ENCODE results near the gene TUBA4A. TPM values are rescaled to one million over a fixed set of nuclear protein-coding genes. Genes with fewer than 3 reads are reported as not detected.

The TUBA4A gene
- total and polyA plus RNA-seq, 8 donors, result 24.1 to 84.0 (median 39.7) TPM

DNA sequence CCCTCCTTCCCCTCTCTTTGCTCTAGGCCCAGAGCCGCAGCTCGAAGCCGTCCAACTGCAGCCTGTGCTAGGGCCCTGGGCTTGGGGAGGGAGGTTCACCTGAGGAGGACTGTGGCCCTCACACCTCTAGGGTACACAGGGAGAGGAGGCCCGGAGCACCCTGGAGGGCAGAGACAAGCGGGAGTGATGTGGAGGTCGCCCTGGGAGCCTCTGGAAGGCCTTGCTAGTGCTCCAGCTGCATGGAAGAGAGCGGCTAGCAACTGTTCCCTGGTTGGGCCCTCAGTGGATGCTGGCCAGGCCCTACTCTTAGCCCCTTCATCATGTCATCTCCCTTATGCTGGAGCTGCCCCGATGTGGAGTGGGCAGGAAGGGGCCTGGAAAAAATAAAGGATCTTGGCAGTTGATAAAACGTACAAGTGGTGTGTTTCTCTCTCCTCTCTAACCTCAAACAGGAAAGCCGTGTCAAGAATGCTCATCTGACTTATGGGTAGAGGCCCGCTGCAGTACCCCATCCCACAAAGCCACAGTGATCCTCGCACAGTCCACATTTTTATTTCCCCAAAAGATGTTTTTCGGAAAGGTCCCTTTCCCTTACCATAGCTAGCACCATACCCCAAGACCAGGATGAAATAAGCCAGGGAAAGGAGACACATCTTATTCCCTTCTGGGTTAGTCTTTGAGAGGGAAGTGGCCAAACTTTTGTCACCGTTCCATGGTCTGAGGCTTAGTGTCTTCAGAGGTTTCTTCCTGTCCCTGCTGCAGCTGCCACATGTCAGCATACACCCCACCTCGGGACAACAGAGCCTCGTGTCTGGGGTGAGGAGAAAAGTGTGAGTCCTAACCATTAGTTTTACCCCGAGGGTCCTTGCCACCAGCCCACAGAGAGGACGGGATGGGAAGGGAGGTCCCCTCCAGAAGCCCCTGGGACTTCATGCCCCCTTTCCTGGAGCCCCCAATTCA lies 44.2 kb downstream of the TUBA4A start:
- Histone ChIP-seq H3K27me3 (no peaks in the 10 kb centered on the region), H3K36me3 (peaks cover 0 to 65% of the 10 kb centered on the region in 2 donors), H3K4me3 (no peak overlapping the region), H3K4me1 (peaks cover 14 to 35% of the 10 kb centered on the region in 2 donors), H3K9me3 (peaks cover 0 to 2% of the 10 kb centered on the region in 2 donors), H3K27ac (peak overlapping the region in 1 of 2 donors; percentile 5)
- intact Hi-C loops (cut with DNase I), result no loop called here
- no peak for TF ChIP-seq CTCF (IDR thresholded peaks at IDR 0.05)
- ATAC-seq (no peak), DNase-seq (no peak)

DNA sequence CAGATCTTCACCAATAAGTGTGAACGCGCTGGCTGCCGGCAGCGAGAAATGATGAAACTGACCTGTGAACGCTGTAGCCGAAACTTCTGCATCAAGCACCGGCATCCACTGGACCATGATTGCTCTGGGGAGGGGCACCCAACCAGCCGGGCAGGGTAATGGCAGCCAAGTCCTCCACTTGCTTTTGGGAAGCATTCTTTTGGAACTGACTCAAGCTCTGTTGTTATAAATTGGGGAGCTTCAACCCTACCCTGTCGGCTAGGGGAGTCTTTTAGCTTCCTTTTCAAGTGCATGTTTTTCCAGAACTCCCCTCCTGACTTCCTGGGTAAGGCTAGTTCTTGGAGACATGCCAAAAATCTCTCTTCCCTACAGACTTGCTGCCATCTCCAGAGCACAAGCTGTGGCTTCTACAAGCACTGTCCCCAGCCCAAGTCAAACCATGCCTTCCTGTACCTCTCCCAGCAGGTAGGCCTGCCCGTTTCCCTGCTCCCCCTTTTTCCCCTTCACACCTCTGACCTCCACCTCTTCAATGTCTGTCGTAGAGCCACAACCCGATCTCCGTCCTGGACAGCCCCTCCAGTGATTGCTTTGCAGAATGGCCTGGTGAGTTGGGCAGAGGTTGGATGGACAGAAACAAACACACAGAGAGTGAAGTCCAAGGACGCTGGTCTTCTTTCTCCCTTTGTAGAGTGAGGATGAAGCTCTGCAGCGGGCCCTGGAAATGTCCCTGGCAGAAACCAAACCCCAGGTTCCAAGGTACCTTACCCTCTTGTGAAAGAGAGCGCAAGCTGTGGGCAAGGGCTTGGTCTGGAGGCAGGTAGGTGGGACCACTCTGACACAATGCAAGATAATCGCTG lies 45.6 kb downstream of the TUBA4A start:
- intact Hi-C loops (cut with DNase I), result no loop called here
- H3K4me3 ChIP-seq, result peak overlapping the region in 1 of 2 donors; percentile 61
- no peaks in the 10 kb centered on the region for H3K27me3 ChIP-seq
- TF ChIP-seq CTCF (IDR thresholded peaks at IDR 0.05), result no peak
- H3K9me3 ChIP-seq, result peaks cover 0 to 4% of the 10 kb centered on the region in 2 donors
- peaks cover 14 to 35% of the 10 kb centered on the region in 2 donors for H3K4me1 ChIP-seq
- peaks cover 0 to 51% of the 10 kb centered on the region in 2 donors for H3K36me3 ChIP-seq
- ATAC-seq, result peak; percentile 3
- H3K27ac ChIP-seq, result peak overlapping the region; percentile 94 to 95
- DNase-seq, result peak in 2 of 4 donors; percentile 40 to 47

- Histone ChIP-seq H3K9me3 (peaks cover 0 to 4% of the 10 kb centered on the region in 2 donors), H3K27ac (peak overlapping the region; percentile 94 to 95), H3K36me3 (peaks cover 0 to 43% of the 10 kb centered on the region in 2 donors), H3K4me1 (peaks cover 14 to 35% of the 10 kb centered on the region in 2 donors), H3K27me3 (no peaks in the 10 kb centered on the region), H3K4me3 (peak overlapping the region; percentile 50 to 61)
- ATAC-seq, result no peak
- intact Hi-C loops (cut with DNase I), result no loop called here
- TF ChIP-seq CTCF (IDR thresholded peaks at IDR 0.05), result no peak
- no peak for DNase-seq
Observed at GRCh38 chr2:219207134-219207883, 46.4 kb downstream of the TUBA4A start.

GRCh38 chr2:219206328-219207133 lies 47.2 kb downstream of the TUBA4A start, which contains the start of gene ZFAND2B:
TSS of gene ZFAND2B (plus strand) at chr2:219206782. CDS start at chr2:219206988, 206 bp downstream.
- DNase-seq (peak; percentile 94 to 99 (median 96)), ATAC-seq (peak; percentile 96)
- peaks cover 14 to 35% of the 10 kb centered on the region in 2 donors for H3K4me1 ChIP-seq
- H3K27me3 ChIP-seq, result no peaks in the 10 kb centered on the region
- H3K36me3 ChIP-seq, result peaks cover 0 to 38% of the 10 kb centered on the region in 2 donors
- no peak for TF ChIP-seq CTCF (IDR thresholded peaks at IDR 0.05)
- intact Hi-C loops (cut with DNase I), result no loop called here
- peak within 1 kb of the TSS; percentile 50 to 61 for H3K4me3 ChIP-seq
- H3K27ac ChIP-seq, result peak within 1 kb of the TSS; percentile 94 to 95
- H3K9me3 ChIP-seq, result peaks cover 0 to 4% of the 10 kb centered on the region in 2 donors

All from left lung (tissue), 10 donors.